T-helper 1 cell treated with Interleukin-12 subunit alpha and Interleukin-12 subunit beta and Interleukin-4 antibody, amounts not matched to agents 30 μg/mL and 1 μg/mL, for 36 hours (primary cell): Measurements from ENCODE around the gene TMEM196.
"Not testable (repeated sequence)": the region's sequence is repeated elsewhere in the genome, so short reads cannot be mapped to it uniquely, and the experiment has no call there.

Source experiments
- H3K27ac Mint-ChIP-seq: one replicate; pipeline ENCODE4 v1.8.0; 2021; ENCODE audit warnings: mild to moderate bottlenecking, mixed read lengths
- H3K27me3 Mint-ChIP-seq: one replicate; pipeline ENCODE4 v1.8.0; 2021; ENCODE audit warnings: low read depth, mixed read lengths
- H3K36me3 Mint-ChIP-seq: one replicate; pipeline ENCODE4 v1.8.0; 2021; ENCODE audit warnings: low read depth, mixed read lengths
- H3K4me1 Mint-ChIP-seq: one replicate; pipeline ENCODE4 v1.8.0; 2021; ENCODE audit warnings: low read depth, mixed read lengths
- H3K4me3 Mint-ChIP-seq: one replicate; pipeline ENCODE4 v1.8.0; 2021; ENCODE audit warnings: mild to moderate bottlenecking, moderate library complexity, mixed read lengths
- H3K9me3 Mint-ChIP-seq: one replicate; pipeline ENCODE4 v1.8.0; 2021; ENCODE audit warnings: mixed read lengths

TMEM196 gene

GRCh38 chr7:19689130-19689529 is 84.3 kb downstream of the TMEM196 start:
- H3K36me3 Mint-ChIP-seq, H3K4me1 Mint-ChIP-seq, H3K4me3 Mint-ChIP-seq, H3K27me3 Mint-ChIP-seq, H3K9me3 Mint-ChIP-seq, H3K27ac Mint-ChIP-seq: not testable (repeated sequence)

GRCh38 chr7:19681596-19681995 is 91.8 kb downstream of the TMEM196 start:
- Mint-ChIP-seq H3K4me1 (peaks cover 5% of the 10 kb centered on the region), H3K4me3 (no peak overlapping the region), H3K36me3 (no peaks in the 10 kb centered on the region), H3K27ac (no peak overlapping the region), H3K27me3 (no peaks in the 10 kb centered on the region), H3K9me3 (no peaks in the 10 kb centered on the region)

GRCh38 chr7:19677180-19677579 is 96.2 kb downstream of the TMEM196 start:
- Mint-ChIP-seq H3K36me3 (no peaks in the 10 kb centered on the region), H3K4me3 (no peak overlapping the region), H3K27me3 (no peaks in the 10 kb centered on the region), H3K4me1 (peaks cover 5% of the 10 kb centered on the region), H3K27ac (no peak overlapping the region), H3K9me3 (no peaks in the 10 kb centered on the region)

- Mint-ChIP-seq H3K36me3 (no peaks in the 10 kb centered on the region), H3K27ac (no peak overlapping the region), H3K27me3 (no peaks in the 10 kb centered on the region), H3K4me3 (no peak overlapping the region), H3K4me1 (peaks cover 5% of the 10 kb centered on the region), H3K9me3 (no peaks in the 10 kb centered on the region)
These were observed 97.6 kb downstream of the TMEM196 start for GRCh38 chr7:19675816-19676215.

GRCh38 chr7:19674266-19674960 is 99.0 kb downstream of the TMEM196 start:
- Mint-ChIP-seq H3K4me1 (peaks cover 5% of the 10 kb centered on the region), H3K4me3 (no peak overlapping the region), H3K27me3 (no peaks in the 10 kb centered on the region), H3K27ac (no peak overlapping the region), H3K36me3 (no peaks in the 10 kb centered on the region), H3K9me3 (no peaks in the 10 kb centered on the region)

GRCh38 chr7:19670806-19671205 is 102.6 kb downstream of the TMEM196 start:
- H3K36me3 Mint-ChIP-seq, result no peaks in the 10 kb centered on the region
- no peaks in the 10 kb centered on the region for H3K4me1 Mint-ChIP-seq
- H3K27me3 Mint-ChIP-seq, result peaks cover 3% of the 10 kb centered on the region
- H3K4me3 Mint-ChIP-seq, result no peak overlapping the region
- no peaks in the 10 kb centered on the region for H3K9me3 Mint-ChIP-seq
- H3K27ac Mint-ChIP-seq, result no peak overlapping the region
